GM21367 (cell line): ENCODE data around the gene LCN1.
"Not testable (repeated sequence)": the region's sequence is repeated elsewhere in the genome, so short reads cannot be mapped to it uniquely, and the experiment has no call there.

ENCODE experiments used
- ATAC-seq: cut with Tn5 transposase; IDR thresholded peaks from one replicate; pipeline ENCODE4 v1.9.1; 2021; ENCODE audit not compliant: unreplicated experiment

LCN1 gene

GRCh38 chr9:135504262-135505243, 16.7 kb upstream of the LCN1 start:
- ATAC-seq: no peak

- ATAC-seq: no peak
These were observed 15.6 kb upstream of the LCN1 start for GRCh38 chr9:135505406-135506187.

GRCh38 chr9:135506327-135507103, 14.7 kb upstream of the LCN1 start:
- no peak for ATAC-seq

GRCh38 chr9:135507104-135508035, 13.9 kb upstream of the LCN1 start:
- ATAC-seq: no peak

GRCh38 chr9:135508211-135508820, 12.9 kb upstream of the LCN1 start:
- no peak for ATAC-seq

- ATAC-seq: no peak
These were observed 11.8 kb upstream of the LCN1 start for GRCh38 chr9:135509458-135509857.

GRCh38 chr9:135512241-135512603, 9.0 kb upstream of the LCN1 start:
- ATAC-seq: no peak

GRCh38 chr9:135512904-135513303, 8.3 kb upstream of the LCN1 start:
- ATAC-seq: no peak

- ATAC-seq: no peak
These were observed 7.8 kb upstream of the LCN1 start for GRCh38 chr9:135513351-135513846.

GRCh38 chr9:135513906-135514305, 7.3 kb upstream of the LCN1 start:
- ATAC-seq: not testable (repeated sequence)

GRCh38 chr9:135514342-135515082, 6.7 kb upstream of the LCN1 start:
- ATAC-seq: no peak

- no peak for ATAC-seq
These were observed 5.9 kb upstream of the LCN1 start for GRCh38 chr9:135515083-135515951.

- no peak for ATAC-seq
These were observed 4.9 kb upstream of the LCN1 start for GRCh38 chr9:135516132-135516860.

- ATAC-seq: no peak
These were observed 3.8 kb upstream of the LCN1 start for GRCh38 chr9:135517407-135517822.

GRCh38 chr9:135519179-135519971, 1.9 kb upstream of the LCN1 start:
- ATAC-seq: no peak

GRCh38 chr9:135521608-135522095, 412 bp downstream of the LCN1 start:
- ATAC-seq: no peak
